Activated T-cell treated with anti-CD3 and anti-CD28 coated beads, Interleukin-2, amount 50 U/mL, for 24 hours (primary cell): ENCODE results near the gene CD34.
"Not testable (repeated sequence)": the region's sequence is repeated elsewhere in the genome, so short reads cannot be mapped to it uniquely, and the experiment has no call there.

ENCODE experiments used
- DNase-seq: peaks from one replicate; pipeline ENCODE4 v3.0.0-alpha.2; 2020
- H3K27ac Mint-ChIP-seq: 2 replicates; pipeline ENCODE4 v1.8.0; 2020; ENCODE audit warnings: mild to moderate bottlenecking, mixed read lengths
- H3K27me3 Mint-ChIP-seq: 2 replicates; pipeline ENCODE4 v1.8.0; 2020; ENCODE audit warnings: mixed read lengths
- H3K36me3 Mint-ChIP-seq: 2 replicates; pipeline ENCODE4 v1.8.0; 2020; ENCODE audit warnings: low read depth, mixed read lengths
- H3K4me1 Mint-ChIP-seq: 2 replicates; pipeline ENCODE4 v1.8.0; 2020; ENCODE audit warnings: low read depth, mixed read lengths
- H3K4me3 Mint-ChIP-seq: 2 replicates; pipeline ENCODE4 v1.8.0; 2020; ENCODE audit warnings: mild to moderate bottlenecking, moderate library complexity, mixed read lengths
- H3K9me3 Mint-ChIP-seq: 2 replicates; pipeline ENCODE4 v1.8.0; 2020; ENCODE audit warnings: mixed read lengths

Gene CD34

DNA sequence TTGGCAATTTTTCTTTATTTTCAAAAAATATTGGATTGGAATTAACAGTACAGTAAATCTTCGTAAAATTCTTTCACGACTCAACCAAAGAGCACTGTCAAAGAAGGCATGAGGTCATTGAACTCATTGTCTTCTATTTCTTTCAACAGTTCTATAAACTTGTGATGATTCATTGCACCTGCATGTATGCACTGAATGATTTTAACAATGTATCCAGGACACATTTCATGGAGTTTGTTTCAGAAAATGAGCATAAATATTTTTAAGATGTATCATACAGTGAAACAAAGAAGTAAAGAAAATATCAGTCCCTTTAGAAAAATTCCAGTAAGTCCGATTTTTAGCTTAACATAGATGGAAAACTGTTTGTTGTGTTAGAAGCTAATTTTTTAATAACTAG, 33.6 kb upstream of the CD34 start:
- no peak for DNase-seq
- no peak overlapping the region for H3K4me3 Mint-ChIP-seq

DNA sequence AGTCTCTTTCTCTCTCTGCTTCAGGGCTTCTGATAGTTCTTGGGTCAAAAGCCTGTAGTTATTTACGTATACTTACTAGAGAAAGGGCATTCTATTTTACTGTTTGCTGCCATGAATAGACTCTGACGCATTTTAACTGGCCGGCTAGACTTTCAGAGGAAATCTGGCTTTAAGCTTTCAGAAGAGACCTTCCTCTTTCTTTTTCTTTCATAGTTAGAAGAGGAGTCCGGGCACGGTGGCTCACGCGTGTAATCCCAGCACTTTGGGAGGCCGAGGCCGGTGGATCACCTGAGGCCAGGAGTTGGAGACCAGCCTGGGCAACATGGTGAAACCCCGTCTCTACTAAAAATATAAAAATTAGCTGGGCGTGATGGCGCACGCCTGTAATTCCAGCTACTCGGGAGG, 31.4 kb upstream of the CD34 start:
- not testable (repeated sequence) for H3K4me1 Mint-ChIP-seq, DNase-seq, H3K9me3 Mint-ChIP-seq, H3K36me3 Mint-ChIP-seq, H3K4me3 Mint-ChIP-seq, H3K27ac Mint-ChIP-seq
- H3K27me3 Mint-ChIP-seq: peaks cover 36% of the 10 kb centered on the region

More for the DNA sequence above, 33.6 kb upstream of the CD34 start:
- H3K27me3 Mint-ChIP-seq: peaks cover 25% of the 10 kb centered on the region
- no peaks in the 10 kb centered on the region for H3K4me1 Mint-ChIP-seq
- H3K27ac Mint-ChIP-seq: no peak overlapping the region
- H3K9me3 Mint-ChIP-seq: no peaks in the 10 kb centered on the region
- no peaks in the 10 kb centered on the region for H3K36me3 Mint-ChIP-seq

DNA sequence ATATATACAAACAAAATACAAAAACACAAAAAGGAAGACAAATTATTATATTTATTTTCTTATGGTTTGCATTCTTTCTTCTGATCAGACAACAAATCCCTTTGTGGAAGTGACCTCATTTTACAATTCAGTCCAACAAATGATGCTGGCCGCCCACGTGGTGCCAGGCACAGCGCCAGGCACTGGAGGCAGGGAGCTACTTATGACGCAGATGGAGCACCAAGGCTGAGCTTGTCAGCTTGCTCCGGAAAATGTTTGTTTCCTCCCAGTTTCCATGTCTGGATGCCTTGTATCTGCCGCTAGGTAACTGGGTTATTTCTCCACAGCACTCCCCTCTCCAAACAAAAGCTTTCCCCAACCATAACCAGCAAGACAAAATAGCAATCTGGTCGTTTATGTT, 30.7 kb upstream of the CD34 start:
- Mint-ChIP-seq H3K9me3 (no peaks in the 10 kb centered on the region), H3K27ac (no peak overlapping the region), H3K4me1 (no peaks in the 10 kb centered on the region), H3K36me3 (no peaks in the 10 kb centered on the region), H3K27me3 (peaks cover 38% of the 10 kb centered on the region), H3K4me3 (no peak overlapping the region)
- DNase-seq: no peak

DNA sequence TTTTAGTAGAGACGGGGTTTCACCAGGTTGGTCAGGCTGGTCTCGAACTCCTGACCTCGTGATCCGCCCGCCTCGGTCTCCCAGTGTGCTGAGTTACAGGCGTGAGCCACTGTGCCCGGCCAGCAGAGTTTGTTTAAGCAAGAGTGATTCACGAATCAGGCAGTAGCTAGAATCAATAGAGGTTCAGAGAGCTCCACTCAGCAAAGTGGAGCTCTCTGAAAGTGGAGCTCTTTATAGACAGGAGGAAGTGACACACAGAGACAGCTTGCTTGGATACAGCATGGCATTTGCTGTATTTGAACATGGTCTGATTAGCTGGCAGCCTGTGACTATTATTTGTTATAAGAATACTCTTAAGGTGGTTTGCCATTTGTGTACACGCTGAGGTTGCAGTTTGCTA, 27.1 kb upstream of the CD34 start:
- Mint-ChIP-seq H3K9me3 (peaks cover 4% of the 10 kb centered on the region), H3K4me3 (no peak overlapping the region), H3K27me3 (peaks cover 33% of the 10 kb centered on the region), H3K4me1 (no peaks in the 10 kb centered on the region), H3K27ac (no peak overlapping the region), H3K36me3 (no peaks in the 10 kb centered on the region)
- DNase-seq: no peak

DNA sequence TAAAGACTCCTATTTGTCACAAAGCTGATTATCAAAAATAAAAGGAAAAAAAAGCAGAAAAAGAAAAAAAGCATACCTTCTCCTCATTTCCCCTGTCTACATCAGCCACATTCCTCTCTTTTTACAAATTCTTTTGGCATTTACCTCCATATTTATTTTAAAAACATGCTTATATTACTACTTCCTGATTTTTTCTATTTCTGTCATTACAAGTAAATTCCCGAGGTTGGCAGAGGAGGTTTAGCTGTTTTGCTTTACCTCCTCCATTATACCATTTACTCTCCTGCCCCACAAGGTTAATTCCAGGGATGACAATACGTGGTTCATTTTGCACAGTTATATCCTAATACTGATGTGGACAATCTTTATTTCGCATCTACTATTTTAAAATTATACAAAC, 26.3 kb upstream of the CD34 start:
- Mint-ChIP-seq H3K36me3 (no peaks in the 10 kb centered on the region), H3K27ac (no peak overlapping the region), H3K9me3 (peaks cover 4% of the 10 kb centered on the region), H3K27me3 (peaks cover 29% of the 10 kb centered on the region), H3K4me1 (no peaks in the 10 kb centered on the region), H3K4me3 (no peak overlapping the region)
- no peak for DNase-seq

DNA sequence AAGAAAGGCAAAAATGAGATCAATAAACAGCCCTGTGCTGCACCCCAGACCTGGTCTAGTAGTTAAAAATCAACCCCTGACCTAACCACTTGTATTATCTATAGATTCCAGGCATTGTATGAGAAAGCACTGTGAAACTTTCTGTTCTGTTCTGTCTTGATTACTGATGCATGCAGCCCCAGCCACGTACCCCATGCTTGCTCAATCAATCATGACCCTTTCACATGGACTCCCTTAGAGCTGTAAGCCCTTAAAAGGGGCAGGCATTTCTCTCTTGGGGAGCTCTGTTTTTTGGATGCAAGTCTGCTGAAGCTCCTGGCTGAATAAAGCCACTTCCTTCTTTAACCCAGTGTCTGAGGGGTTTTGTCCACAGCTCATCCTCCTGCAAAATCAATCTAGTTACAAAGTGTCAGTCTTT, 24.2 kb upstream of the CD34 start:
- H3K4me1 Mint-ChIP-seq: no peaks in the 10 kb centered on the region
- H3K4me3 Mint-ChIP-seq: no peak overlapping the region
- H3K27me3 Mint-ChIP-seq: peaks cover 19% of the 10 kb centered on the region
- no peak for DNase-seq
- H3K9me3 Mint-ChIP-seq: peaks cover 4% of the 10 kb centered on the region
- no peaks in the 10 kb centered on the region for H3K36me3 Mint-ChIP-seq
- H3K27ac Mint-ChIP-seq: no peak overlapping the region

DNA sequence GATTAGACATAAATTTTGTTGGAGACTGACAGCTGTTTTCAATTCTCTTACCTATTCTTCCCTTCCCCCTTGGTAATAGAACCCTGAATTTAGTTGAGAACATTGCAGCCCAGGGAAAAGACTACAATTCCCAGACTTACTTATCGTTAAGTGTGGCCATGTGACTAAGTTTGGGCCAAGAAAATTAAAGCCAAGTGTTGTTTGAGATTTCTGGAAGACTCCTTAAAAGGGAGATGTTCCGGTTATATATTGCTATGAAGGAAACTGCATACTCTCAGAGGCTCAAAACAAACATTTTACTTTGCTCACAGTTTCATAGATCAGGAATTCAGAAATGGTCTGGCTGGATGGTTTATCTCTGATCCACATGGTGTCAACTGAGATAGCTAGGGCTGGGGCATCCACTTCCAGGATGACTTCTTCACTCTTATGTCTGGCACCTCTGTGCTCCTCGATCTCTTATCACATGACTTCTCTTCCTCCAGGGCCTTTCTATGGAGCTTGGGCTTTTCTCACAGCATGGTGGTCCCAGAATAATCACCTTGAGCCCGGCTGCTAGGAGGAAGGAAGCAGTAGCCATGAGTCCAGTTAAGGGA, 22.4 kb upstream of the CD34 start:
- no peaks in the 10 kb centered on the region for H3K4me1 Mint-ChIP-seq
- peaks cover 10% of the 10 kb centered on the region for H3K27me3 Mint-ChIP-seq
- no peak overlapping the region for H3K27ac Mint-ChIP-seq
- DNase-seq: no peak
- H3K4me3 Mint-ChIP-seq: no peak overlapping the region
- peaks cover 4% of the 10 kb centered on the region for H3K9me3 Mint-ChIP-seq
- H3K36me3 Mint-ChIP-seq: no peaks in the 10 kb centered on the region

DNA sequence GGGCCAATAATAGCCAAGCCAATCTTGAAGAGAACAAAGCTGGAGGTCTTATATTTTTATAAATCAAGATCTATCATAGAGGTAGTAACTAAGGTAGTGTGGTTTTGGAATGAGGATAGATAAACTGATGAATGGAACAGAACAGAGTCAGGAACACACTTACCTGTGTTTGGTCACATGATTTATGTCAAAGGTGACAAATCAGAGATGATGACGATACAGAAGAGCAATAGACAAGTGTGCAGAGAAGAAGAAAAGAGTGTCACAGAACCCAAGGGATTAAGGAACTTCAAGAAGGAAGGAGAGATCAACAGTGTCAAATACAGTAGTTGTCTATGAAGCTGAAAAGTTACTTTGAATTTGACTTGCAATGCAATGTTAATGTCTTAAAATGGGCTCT, 16.1 kb upstream of the CD34 start:
- H3K36me3 Mint-ChIP-seq: no peaks in the 10 kb centered on the region

DNA sequence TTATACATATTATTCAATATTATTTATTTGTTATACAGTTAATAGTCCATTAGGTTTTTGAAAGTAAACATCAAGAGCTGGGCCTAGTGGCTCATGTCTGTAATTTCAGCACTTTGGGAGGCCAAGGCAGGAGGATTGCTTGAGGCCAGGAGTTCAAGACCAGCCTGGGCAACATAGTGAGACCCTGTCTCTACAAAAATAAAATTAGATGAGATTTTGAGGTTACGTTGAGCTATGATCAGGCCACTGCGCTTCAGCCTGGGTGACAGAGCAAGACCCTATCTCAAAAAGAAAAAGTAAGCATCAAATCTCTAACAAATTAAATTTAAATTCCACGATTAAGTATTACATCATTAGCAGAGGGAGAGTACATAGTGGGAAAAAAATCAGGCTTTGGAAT, 15.0 kb upstream of the CD34 start:
- DNase-seq: not testable (repeated sequence)
- peaks cover 37% of the 10 kb centered on the region for H3K27me3 Mint-ChIP-seq

More for the DNA sequence above, 16.1 kb upstream of the CD34 start:
- no peak overlapping the region for H3K4me3 Mint-ChIP-seq
- no peaks in the 10 kb centered on the region for H3K4me1 Mint-ChIP-seq
- H3K27me3 Mint-ChIP-seq: peaks cover 32% of the 10 kb centered on the region
- no peaks in the 10 kb centered on the region for H3K9me3 Mint-ChIP-seq
- DNase-seq: no peak
- H3K27ac Mint-ChIP-seq: no peak overlapping the region

DNA sequence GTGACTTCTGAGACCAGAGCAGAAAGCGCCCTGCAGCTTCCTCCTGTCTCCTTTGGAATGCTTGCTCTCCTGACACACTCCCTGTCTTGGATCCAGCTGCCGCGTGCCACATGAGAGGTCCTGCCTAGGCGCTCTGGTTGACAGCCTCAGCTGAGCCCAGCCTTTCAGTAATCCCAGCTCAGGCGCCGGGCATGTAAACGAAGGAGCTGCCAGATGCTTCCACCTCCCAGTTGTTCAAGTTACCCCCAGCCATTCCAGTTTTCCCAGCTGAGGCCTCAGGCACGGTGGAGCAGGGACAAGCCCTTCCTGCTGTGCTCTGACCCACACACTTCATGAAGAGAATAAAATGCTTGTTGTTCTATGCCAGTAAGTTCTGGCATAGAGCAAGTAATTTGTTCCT, 14.3 kb upstream of the CD34 start:
- Mint-ChIP-seq H3K4me1 (no peaks in the 10 kb centered on the region), H3K4me3 (no peak overlapping the region), H3K27ac (no peak overlapping the region), H3K27me3 (peaks cover 45% of the 10 kb centered on the region), H3K9me3 (no peaks in the 10 kb centered on the region), H3K36me3 (no peaks in the 10 kb centered on the region)
- DNase-seq: no peak

More for the DNA sequence above, 15.0 kb upstream of the CD34 start:
- H3K9me3 Mint-ChIP-seq, H3K36me3 Mint-ChIP-seq, H3K4me3 Mint-ChIP-seq, H3K4me1 Mint-ChIP-seq, H3K27ac Mint-ChIP-seq: not testable (repeated sequence)

DNA sequence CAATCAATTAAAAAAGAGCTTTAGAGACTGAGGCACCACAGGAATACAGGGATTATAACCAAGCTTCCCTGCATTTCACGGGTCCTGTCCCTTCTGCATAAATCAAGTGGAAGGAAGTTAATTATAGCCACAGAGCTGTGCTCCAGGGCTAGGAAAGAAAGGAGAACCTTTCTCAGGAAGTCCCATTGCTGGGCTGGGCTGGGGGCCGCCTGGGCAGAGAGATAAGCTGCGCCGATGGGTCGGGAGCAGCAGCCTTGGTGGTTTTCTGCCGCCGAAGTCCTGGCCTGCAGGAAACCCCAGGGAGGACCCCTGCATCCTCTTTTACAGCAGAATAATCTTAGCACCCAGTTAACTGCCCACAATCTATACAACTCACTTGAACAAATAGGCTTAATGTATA, 12.6 kb upstream of the CD34 start:
- no peak for DNase-seq
- H3K9me3 Mint-ChIP-seq: no peaks in the 10 kb centered on the region
- no peak overlapping the region for H3K4me3 Mint-ChIP-seq
- no peak overlapping the region for H3K27ac Mint-ChIP-seq
- peaks cover 49% of the 10 kb centered on the region for H3K27me3 Mint-ChIP-seq
- no peaks in the 10 kb centered on the region for H3K4me1 Mint-ChIP-seq
- H3K36me3 Mint-ChIP-seq: no peaks in the 10 kb centered on the region

DNA sequence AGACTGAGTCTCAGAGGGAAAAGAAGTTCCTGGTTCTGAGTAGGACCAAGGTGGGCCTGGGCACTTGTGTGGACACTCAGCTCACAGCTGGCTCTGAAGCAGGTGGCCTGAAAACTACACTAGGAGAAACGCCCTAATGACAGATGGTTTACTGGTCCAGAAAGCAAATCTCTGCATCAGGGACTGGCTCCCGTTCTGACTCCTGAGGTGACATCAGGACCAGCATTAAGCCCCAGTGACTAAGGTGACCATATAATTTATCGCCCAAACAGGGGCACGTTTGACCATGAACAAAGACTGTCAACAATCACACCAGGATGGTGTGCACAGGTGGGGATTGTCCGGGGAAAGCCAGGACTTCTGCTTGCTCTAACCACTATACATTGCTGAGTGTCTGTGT, 12.2 kb upstream of the CD34 start:
- peaks cover 50% of the 10 kb centered on the region for H3K27me3 Mint-ChIP-seq
- no peaks in the 10 kb centered on the region for H3K36me3 Mint-ChIP-seq
- DNase-seq: no peak
- no peak overlapping the region for H3K4me3 Mint-ChIP-seq
- H3K9me3 Mint-ChIP-seq: no peaks in the 10 kb centered on the region
- H3K27ac Mint-ChIP-seq: no peak overlapping the region
- no peaks in the 10 kb centered on the region for H3K4me1 Mint-ChIP-seq

DNA sequence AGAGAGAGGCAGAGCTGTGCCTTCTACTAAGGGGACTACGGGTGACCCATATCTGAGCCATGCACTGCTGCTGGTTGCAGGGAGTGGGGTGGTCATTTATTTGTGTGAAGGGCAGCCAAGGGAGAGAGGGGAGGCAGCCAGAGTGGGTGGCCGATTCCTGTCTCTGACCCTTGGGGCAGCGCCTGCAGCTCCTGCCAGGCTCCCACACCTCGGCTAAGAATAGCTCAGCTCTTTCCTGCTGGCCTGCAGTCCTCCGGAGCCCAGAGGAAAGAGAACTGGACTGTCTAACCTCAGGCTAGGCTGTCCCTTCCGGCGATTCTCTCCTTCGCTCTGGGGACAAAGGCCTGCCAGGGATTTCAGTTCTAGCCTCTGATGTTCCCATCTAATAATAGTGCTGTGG, 11.6 kb upstream of the CD34 start:
- no peak overlapping the region for H3K27ac Mint-ChIP-seq
- no peak for DNase-seq
- no peak overlapping the region for H3K4me3 Mint-ChIP-seq
- H3K9me3 Mint-ChIP-seq: no peaks in the 10 kb centered on the region
- no peaks in the 10 kb centered on the region for H3K36me3 Mint-ChIP-seq
- peaks cover 54% of the 10 kb centered on the region for H3K27me3 Mint-ChIP-seq
- H3K4me1 Mint-ChIP-seq: no peaks in the 10 kb centered on the region

DNA sequence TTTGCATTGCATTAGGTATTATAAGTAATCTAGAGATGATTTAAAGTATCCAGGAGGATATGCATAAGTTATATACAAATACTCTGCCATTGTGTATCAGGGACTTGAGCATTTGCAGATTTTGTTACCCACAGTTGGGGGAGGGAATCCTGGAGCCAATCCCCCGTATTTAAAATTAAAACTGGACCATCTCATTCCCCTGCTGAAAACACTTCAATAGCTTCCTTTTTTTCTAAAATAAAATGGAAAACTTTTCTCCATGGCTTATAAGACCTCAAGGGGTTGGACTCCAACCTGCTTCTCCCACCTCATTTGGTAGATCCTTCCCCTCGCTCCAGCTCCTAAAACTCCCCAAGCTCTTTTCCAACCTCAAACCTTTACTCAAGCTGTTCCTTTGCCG, 10.4 kb upstream of the CD34 start:
- no peaks in the 10 kb centered on the region for H3K4me1 Mint-ChIP-seq
- no peak overlapping the region for H3K4me3 Mint-ChIP-seq
- peaks cover 54% of the 10 kb centered on the region for H3K27me3 Mint-ChIP-seq
- H3K9me3 Mint-ChIP-seq: no peaks in the 10 kb centered on the region
- no peak for DNase-seq
- no peak overlapping the region for H3K27ac Mint-ChIP-seq
- no peaks in the 10 kb centered on the region for H3K36me3 Mint-ChIP-seq

DNA sequence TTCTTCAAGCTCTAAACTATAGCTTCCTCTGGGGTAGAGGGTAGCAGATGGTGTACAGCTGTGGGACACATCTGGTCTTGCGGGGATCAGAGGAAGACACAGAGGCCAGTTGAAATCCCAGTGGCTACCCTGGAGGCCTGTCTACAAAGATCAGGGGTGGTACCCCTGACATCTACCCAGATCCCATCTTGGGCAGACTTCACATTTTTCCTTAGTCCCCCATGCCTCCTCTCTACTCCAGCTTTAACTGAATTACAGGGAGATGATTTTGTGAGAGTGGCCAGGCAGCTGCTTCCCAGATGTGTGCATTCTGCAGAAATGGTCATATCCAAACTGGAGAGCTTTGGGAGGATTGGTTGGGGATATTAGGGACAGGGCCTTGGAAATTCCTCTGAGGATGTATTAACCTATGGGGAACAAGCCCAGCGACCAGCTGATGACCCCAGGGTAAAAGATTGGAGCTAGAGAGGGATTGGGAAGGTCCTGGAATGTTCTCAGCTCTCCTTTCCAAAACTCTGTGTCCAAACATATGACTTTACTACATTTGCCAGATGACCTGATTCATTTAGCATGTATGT, 9.6 kb upstream of the CD34 start:
- Mint-ChIP-seq H3K4me1 (no peaks in the 10 kb centered on the region), H3K27me3 (peaks cover 54% of the 10 kb centered on the region), H3K27ac (no peak overlapping the region), H3K36me3 (no peaks in the 10 kb centered on the region), H3K9me3 (no peaks in the 10 kb centered on the region), H3K4me3 (no peak overlapping the region)
- no peak for DNase-seq
